Adipocyte (in vitro differentiated cells): ENCODE results near the gene ZNF239.
"Not testable (repeated sequence)": the region's sequence is repeated elsewhere in the genome, so short reads cannot be mapped to it uniquely, and the experiment has no call there.

ENCODE experiments used
- DNase-seq: peaks from one replicate; pipeline ENCODE4 v3.0.0-alpha.2; 2015; ENCODE audit warnings: low read depth
- H3K27me3 ChIP-seq: replicated peaks from 2 replicates; pipeline ENCODE4 v1.7.0; 2013; ENCODE audit warnings: mild to moderate bottlenecking, low read length, moderate library complexity; ENCODE audit not compliant: control insufficient read depth, insufficient read depth
- H3K36me3 ChIP-seq: 2 replicates; pipeline ENCODE4 v1.7.0; 2013; ENCODE audit warnings: low read length, mild to moderate bottlenecking, moderate library complexity; ENCODE audit not compliant: control insufficient read depth, insufficient read depth, severe bottlenecking
- H3K4me1 ChIP-seq: 2 replicates; pipeline ENCODE4 v1.7.0; 2013; ENCODE audit warnings: mild to moderate bottlenecking, low read length, moderate library complexity; ENCODE audit not compliant: control insufficient read depth, insufficient read depth
- H3K4me3 ChIP-seq: 2 replicates; pipeline ENCODE4 v1.7.0; 2013; ENCODE audit warnings: mild to moderate bottlenecking, low read length, moderate library complexity
- H3K9ac ChIP-seq: 2 replicates; pipeline ENCODE4 v1.7.0; 2013; ENCODE audit warnings: mild to moderate bottlenecking, low read length, moderate library complexity
- H3K9me3 ChIP-seq: 2 replicates; pipeline ENCODE4 v1.7.0; 2013; ENCODE audit warnings: mild to moderate bottlenecking, low read length, moderate library complexity; ENCODE audit not compliant: control insufficient read depth

The ZNF239 gene

DNA sequence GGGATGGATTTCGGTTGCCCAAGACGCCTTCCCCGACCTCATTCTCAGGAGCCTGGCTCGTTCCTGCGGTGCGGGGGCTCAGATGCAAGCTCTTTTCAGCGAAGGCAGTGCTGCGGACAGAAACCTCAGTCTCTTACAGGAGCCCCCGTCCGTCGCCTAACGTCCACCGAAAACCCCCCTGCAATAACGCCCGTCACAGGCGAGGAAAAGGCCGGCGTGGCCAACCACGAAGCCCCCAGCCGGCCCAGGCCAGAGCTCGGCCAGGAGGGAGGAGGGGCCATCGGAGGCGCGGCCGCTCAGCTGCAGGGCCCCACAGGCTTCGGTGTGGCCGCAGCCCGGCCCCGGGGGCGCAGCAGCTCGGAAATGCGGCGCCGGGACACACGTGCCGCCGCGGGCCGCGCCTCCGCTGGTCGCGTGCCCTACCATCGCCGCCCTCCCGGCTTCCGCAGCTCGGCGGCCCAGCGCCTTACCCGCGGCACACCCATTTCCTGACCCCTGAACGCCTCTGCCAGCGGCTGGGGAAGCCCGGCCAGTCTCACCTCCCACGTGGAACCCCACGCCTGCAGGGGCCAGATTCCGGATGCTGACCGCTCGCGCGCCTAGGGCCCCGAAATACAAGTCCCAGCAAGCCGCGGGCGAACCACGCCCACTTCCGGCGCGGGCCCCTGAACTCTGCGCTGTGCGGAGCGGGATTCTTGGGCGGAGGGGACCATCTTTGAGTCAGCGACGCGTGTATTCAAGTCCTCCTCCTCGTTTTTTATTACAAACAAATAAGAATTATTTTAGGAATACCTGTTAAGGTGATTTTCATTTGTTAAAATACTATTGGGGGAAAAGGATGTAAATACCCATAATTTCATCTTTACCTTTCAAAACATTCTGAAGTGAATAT lies at the start of gene ZNF239:
Gene ZNF239, minus strand, starts transcription at position 616 of the 892 bp plus-strand sequence. CDS start 16,537 bp downstream, outside the sequence.
- Histone ChIP-seq H3K36me3 (peaks cover 5% of the 10 kb centered on the region), H3K9me3 (no peaks in the 10 kb centered on the region), H3K4me3 (peak within 1 kb of the TSS; percentile 86), H3K27me3 (no peaks in the 10 kb centered on the region), H3K9ac (peak within 1 kb of the TSS; percentile 81), H3K4me1 (peaks cover 12% of the 10 kb centered on the region)
- DNase-seq = peak; percentile 91

DNA sequence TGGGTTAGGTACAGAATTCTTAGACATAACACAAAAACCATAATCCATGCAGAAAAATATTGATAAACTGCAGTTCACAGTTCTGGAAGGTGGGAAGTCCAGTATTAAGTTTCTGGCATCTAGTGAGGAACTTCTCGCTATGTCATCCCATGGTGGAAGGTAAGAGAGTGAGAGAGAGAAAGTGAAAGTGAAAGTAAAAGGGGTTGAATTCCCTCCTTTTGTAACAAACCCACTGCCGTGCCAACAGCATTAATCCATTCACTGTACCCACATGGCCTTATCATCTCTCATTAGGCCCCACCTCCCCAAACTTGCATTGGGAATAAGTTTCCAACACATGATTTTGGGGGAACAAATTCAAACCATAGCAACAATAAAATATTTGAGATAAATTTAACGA lies 48.9 kb upstream of the ZNF239 start:
- Histone ChIP-seq H3K9me3 (peaks cover 18% of the 10 kb centered on the region), H3K9ac (no peak overlapping the region), H3K27me3 (no peaks in the 10 kb centered on the region), H3K36me3 (no peaks in the 10 kb centered on the region), H3K4me3 (peak overlapping the region; percentile 55), H3K4me1 (no peaks in the 10 kb centered on the region)
- peak; percentile 19 for DNase-seq

DNA sequence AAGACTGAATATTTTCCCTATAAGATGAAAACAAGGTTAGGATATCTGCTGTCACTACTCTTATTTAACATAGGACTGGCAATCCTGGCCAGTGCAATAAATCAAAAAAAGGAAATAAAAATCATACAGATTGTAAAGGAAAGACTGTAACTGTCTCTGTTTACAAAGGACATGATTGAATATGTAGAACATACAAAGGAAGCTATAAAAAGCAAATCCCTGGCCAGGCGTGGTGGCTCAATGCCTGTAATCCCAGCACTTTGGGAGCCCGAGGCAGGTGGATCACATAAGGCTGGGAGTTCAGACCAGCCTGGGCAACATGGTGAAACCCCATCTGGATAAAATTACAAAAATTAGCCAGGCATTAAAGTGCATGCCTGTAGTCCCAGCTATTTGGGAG lies 47.6 kb upstream of the ZNF239 start:
- peaks cover 30% of the 10 kb centered on the region for H3K9me3 ChIP-seq

DNA sequence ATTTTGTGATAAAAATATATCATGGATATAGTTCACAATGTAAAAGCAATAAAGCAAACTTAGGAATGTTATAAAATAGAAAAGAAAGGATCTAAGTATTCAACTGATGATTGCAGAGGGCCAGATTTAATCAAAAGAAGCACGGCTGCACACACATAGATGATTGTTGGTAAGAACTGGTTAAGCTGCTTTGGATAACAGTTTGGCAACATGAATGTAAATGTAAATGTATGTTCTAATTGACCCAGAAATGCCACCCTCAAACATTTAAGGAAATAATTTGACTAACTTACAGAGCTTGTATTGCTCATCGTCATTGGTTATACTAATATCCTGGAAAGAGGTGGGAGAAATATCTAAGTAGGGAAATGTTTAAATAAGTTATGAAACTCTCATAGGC lies 45.0 kb upstream of the ZNF239 start:
- Histone ChIP-seq H3K36me3 (peaks cover 35% of the 10 kb centered on the region), H3K27me3 (no peaks in the 10 kb centered on the region), H3K4me1 (no peaks in the 10 kb centered on the region), H3K4me3 (no peak overlapping the region), H3K9me3 (peaks cover 54% of the 10 kb centered on the region), H3K9ac (no peak overlapping the region)
- no peak for DNase-seq

More for the DNA sequence above, 47.6 kb upstream of the ZNF239 start:
- Histone ChIP-seq H3K9ac (no peak overlapping the region), H3K36me3 (peaks cover 10% of the 10 kb centered on the region), H3K4me1 (no peaks in the 10 kb centered on the region), H3K4me3 (no peak overlapping the region), H3K27me3 (no peaks in the 10 kb centered on the region)
- no peak for DNase-seq

DNA sequence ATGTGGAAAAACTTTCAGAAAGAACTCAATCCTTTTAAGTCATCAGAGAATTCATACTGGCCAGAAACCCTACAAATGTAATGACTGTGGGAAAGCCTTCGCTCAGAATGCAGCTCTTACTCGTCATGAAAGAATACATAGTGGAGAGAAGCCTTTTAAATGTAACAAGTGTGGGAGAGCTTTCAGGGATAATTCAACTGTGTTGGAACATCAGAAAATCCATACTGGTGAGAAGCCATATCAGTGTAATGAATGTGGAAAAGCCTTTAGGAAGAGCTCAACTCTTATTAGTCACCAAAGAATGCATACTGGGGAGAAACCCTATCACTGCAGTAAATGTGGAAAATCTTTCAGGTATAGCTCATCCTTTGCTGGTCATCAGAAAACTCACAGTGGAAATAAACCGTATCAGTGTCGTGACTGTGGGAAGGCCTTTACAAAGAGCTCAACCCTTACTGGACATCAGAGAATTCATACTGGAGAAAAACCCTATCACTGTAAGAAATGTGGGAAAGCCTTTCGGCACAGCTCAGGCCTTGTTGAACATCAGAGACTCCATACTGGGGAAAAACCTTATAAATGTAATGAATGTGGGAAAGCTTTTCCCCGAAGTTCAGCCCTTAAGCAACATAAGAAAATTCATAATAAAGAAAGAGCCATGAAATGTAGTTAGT lies 42.4 kb upstream of the ZNF239 start:
- Histone ChIP-seq H3K4me1 (peaks cover 5% of the 10 kb centered on the region), H3K9me3 (peaks cover 55% of the 10 kb centered on the region), H3K4me3 (peak overlapping the region; percentile 59)

DNA sequence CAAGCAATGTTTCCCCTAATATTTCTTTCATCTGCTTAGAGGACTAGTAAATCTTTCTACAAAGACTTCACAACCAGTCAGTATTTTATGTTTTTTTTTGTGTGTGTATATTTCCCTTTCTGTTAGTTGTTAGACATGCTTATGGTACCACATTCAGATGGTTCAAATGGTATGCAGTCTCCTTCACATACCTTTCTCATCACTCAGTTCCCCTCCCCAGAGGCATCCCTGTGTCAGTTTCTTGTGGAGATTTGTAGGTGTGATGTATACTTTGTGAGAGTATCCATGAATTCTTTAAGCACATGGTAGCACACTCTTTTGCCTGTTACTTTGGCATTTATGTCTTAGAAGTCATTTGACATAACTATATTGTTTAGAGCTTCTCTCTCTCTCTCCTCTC lies 36.2 kb upstream of the ZNF239 start:
- peak; percentile 9 for DNase-seq
- Histone ChIP-seq H3K4me1 (peaks cover 10% of the 10 kb centered on the region), H3K27me3 (no peaks in the 10 kb centered on the region), H3K36me3 (peaks cover 45% of the 10 kb centered on the region), H3K9me3 (peaks cover 16% of the 10 kb centered on the region), H3K4me3 (no peak overlapping the region), H3K9ac (no peak overlapping the region)

More for the DNA sequence above, 42.4 kb upstream of the ZNF239 start:
- H3K36me3 ChIP-seq = peaks cover 47% of the 10 kb centered on the region
- H3K9ac ChIP-seq = no peak overlapping the region
- H3K27me3 ChIP-seq = no peaks in the 10 kb centered on the region
- DNase-seq = no peak

DNA sequence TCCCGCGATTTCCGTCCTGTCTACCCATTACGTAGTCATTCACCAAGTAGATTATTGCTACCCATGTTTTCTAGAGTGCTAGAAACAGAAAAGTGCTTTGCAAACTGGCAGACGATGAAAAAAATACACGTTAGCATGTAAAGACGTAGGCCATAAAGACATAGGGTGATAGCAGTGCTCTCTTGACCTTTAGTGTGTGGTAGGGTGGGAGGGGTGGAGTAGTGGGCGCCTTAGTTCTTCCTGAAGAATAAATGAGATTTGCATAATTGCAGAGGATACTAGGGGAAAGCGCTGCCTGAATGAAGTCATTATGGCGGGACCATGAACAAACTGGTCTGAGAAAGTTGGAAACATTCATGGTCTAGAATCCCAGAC lies 32.8 kb upstream of the ZNF239 start:
- H3K36me3 ChIP-seq = peaks cover 25% of the 10 kb centered on the region
- peaks cover 6% of the 10 kb centered on the region for H3K9me3 ChIP-seq
- no peak for DNase-seq
- peak overlapping the region; percentile 80 for H3K9ac ChIP-seq
- H3K27me3 ChIP-seq = no peaks in the 10 kb centered on the region
- peak overlapping the region; percentile 83 for H3K4me3 ChIP-seq
- H3K4me1 ChIP-seq = peaks cover 4% of the 10 kb centered on the region

DNA sequence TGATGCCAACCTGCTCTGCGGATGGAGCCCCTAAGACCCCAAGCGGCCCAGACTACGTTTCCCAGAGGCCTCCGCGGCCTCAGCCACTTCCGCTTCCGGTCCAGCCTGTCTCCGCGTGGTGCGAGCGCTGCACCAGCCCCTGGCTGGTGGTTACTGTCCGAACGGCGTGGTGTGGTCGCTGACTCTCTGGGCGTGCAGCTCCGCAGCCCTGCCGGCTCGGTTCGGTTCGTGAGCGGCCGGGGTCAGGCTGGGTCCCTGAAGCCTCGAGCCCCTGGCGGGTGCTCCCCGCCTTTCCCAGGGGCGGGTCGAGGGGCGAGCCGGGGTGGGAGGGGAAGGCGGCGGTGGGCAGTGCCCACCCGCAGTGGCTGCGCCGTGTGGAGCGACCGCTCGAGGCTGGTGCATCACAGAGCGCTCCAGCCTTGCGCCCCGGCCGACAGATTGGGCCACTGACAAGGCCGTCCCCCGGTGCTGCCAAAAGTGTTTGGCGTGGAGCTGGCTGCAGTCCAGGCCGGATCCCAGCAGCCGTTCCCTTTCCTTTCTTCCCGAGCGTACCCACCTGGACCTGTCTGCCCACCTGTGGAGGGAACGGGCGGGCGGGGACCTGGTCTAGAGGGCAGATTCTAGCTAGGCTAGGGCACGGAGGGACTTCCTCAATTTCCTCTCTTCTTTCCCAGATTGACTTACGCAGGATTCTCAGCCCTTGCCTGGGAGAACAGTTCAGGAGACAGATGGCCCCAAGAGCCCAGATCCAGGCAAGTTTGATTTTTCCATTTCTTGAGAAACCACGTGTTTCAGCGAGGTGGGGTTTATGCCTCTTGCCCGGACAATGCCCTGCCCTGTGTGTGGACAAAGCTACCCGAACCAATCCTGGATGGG lies 32.1 kb upstream of the ZNF239 start, which contains the start of gene ZNF485:
Gene ZNF485, plus strand, starts transcription at position 116 of the 876 bp plus-strand sequence. Its CDS starts 613 bp downstream, at position 729.
- Histone ChIP-seq H3K4me1 (peaks cover 4% of the 10 kb centered on the region), H3K9me3 (peaks cover 4% of the 10 kb centered on the region), H3K4me3 (peak within 1 kb of the TSS; percentile 83), H3K9ac (peak within 1 kb of the TSS; percentile 80), H3K27me3 (no peaks in the 10 kb centered on the region), H3K36me3 (peaks cover 19% of the 10 kb centered on the region)
- peak; percentile 84 for DNase-seq

DNA sequence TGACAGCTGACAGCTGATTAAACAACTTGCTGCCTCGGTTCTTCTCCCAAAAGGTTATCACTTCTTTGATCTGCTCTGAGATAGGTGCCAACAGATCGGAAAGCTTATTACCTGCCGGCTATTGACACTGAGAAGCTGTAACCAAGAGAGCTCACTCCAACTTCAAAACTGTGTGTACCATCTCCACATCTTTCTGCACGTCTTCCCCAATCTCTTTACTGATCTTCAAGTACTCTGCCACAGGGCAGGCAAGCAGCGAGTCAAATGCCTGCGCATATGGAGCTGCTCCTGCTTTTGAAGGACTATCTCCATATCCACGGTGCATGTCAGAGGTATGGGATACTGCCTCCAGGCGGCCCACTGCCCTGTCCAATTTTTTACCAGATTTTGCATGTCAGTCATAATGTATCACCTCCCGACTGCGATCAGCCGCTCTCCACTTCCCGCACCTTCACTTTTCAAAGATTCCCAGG lies 31.5 kb upstream of the ZNF239 start:
- Histone ChIP-seq H3K36me3 (peaks cover 13% of the 10 kb centered on the region), H3K4me3 (peak overlapping the region; percentile 83)

DNA sequence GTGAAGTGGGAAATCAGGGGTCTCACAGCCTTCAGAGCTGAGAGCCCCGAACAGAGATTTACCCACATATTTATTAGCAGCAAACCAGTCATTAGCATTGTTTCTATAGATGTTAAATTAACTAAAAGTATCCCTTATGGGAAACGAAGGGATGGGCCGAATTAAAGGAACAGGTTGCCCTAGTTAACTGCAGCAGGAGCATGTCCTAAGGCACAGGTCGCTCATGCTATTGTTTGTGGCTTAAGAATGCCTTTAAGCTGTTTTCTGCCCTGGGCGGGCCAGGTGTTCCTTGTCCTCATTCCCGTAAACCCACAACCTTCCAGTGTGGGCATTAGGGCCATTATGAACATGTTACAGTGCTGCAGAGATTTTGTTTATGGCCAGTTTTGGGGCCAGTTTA lies 27.2 kb upstream of the ZNF239 start:
- H3K27me3 ChIP-seq, H3K9me3 ChIP-seq, H3K36me3 ChIP-seq, H3K4me3 ChIP-seq, H3K9ac ChIP-seq, DNase-seq, H3K4me1 ChIP-seq: not testable (repeated sequence)

More for the DNA sequence above, 31.5 kb upstream of the ZNF239 start:
- Histone ChIP-seq H3K9ac (peak overlapping the region; percentile 80), H3K27me3 (no peaks in the 10 kb centered on the region), H3K9me3 (peaks cover 4% of the 10 kb centered on the region), H3K4me1 (peaks cover 7% of the 10 kb centered on the region)
- DNase-seq = no peak
